ENCODE results near the gene EVL.

Gene EVL

DNA sequence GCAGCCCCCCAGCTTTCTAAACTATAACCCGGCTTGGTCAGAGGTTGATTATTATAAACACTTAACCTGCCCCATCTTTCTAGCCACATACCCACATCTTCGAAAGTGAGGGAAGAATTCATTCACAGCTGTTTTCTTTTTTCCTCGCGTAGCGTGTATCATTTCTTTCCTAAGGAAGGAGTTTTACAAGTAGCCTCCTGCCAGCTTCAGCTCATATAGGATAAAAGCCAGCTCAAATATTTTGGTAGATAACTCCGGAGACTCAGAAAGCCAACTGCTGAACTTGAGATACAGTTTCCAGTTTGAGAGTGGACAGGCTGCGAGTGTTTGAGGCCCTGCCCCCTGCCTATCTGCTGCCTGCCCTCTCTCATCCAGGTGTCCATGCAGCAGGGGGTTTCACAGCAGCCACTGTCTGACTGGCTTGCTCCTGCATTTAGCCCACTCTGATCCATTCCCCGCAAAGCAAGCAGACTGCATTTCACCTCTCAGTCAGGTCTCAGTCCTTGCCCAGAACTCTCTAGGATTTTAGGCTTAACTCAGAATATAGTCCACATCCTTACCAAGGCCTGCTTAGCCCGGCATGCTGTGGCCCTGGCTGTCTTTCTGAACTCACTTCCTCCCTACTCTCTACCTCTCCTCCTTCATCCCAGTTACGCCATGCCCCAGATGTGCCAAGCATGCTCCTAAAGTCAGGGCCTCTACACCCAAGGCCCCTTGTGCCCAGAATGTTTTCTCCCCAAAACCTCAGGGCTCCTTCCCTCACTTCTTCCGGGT, 46.9 kb downstream of the EVL start:
- DNase-seq, result no peak

GRCh38 chr14:100114109-100114765, 49.0 kb downstream of the EVL start:
- no peak for DNase-seq

DNA sequence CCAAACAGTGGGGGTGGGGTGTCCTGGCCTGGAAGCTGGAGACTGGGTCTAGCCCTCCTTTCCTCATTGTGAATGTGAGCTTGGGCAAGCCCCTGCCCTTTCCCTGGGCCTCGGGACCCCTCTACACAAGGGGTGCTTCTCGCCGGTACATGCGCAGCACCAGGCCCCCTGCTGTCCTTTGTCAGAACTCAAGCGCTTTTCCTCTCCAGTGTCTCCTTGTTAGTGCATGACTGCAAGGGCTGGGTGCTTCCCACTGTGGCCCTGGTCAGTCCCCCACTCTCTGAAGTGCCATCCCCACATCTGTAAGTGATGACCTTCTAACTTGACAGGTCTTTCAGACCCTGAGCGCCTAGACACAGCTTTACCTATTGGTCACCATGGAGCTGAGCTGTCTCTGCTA, 50.0 kb downstream of the EVL start:
- DNase-seq, result no peak

GRCh38 chr14:100115726-100116125, 50.5 kb downstream of the EVL start:
- DNase-seq, result no peak

GRCh38 chr14:100116134-100116533, 50.9 kb downstream of the EVL start:
- no peak for DNase-seq

GRCh38 chr14:100117026-100117425, 51.8 kb downstream of the EVL start:
- DNase-seq, result no peak

- DNase-seq, result no peak
These were observed 52.6 kb downstream of the EVL start for GRCh38 chr14:100117633-100118395.

- DNase-seq, result no peak
These were observed 53.3 kb downstream of the EVL start for GRCh38 chr14:100118396-100119011.

GRCh38 chr14:100119251-100119650, 54.0 kb downstream of the EVL start:
- no peak for DNase-seq

DNA sequence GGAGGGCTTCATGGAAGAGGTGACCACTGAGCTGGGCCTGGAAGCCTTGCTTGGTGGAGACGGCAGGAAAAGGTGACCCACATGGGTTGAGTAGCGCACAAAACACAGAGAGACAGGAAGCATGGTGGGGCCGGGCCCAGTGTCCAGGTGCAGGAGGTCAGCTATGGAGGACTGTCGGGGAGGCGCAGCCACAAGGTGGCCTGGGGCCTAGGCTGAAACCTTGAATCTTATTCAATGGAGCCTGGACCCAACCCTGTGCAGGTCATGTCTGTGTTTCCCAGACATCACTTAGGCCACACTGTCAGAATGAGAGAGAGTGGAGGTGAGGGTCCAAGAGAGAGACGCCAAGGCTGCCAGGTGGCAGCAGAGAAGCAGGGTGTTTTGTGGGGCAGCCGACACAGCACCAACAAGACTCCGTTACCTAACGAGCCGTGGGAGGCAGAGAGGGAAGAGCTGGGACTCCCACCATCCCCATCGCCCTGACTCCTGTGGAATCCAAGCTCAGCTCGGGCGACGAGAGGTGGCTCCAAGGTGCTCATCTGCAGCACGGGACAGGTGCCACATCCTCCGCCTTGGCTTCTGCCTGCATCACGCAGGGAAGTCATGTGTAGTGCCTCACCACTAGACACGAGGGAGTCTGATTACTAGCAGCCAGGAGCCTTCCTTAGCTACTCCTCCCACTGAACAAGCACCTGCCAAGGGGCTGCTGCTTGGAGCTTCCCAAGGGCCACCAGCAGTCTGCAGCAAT, 55.5 kb downstream of the EVL start:
- DNase-seq, result no peak

- DNase-seq, result no peak
These were observed 56.6 kb downstream of the EVL start for GRCh38 chr14:100121643-100122480.

GRCh38 chr14:100122481-100123223, 57.4 kb downstream of the EVL start:
- no peak for DNase-seq

GRCh38 chr14:100123618-100124017, 58.4 kb downstream of the EVL start:
- no peak for DNase-seq

DNA sequence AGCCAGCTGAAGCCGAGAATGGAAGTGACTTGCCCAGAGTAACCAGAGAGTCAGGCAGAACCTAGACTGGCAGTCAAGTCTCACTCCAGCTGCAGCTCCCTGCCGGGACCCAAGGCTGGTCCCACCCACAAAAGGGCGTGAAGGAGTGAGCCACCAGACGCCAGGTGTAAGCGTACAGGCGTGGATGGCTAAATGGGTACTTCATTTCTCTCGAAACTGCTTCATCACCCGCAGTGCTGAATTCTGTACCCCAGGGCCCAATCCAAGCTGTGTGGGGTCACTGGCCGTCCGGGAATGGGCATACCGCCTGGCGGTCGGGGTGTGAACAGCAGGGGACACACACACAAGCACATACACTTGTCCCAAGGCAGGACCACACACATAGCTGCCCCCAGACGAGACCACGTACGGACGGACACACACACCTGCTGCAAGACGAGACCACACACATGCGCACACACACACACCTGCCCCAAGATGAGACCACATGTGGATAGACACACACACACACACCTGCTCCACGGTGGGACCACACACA, 59.4 kb downstream of the EVL start:
- no peak for DNase-seq

DNA sequence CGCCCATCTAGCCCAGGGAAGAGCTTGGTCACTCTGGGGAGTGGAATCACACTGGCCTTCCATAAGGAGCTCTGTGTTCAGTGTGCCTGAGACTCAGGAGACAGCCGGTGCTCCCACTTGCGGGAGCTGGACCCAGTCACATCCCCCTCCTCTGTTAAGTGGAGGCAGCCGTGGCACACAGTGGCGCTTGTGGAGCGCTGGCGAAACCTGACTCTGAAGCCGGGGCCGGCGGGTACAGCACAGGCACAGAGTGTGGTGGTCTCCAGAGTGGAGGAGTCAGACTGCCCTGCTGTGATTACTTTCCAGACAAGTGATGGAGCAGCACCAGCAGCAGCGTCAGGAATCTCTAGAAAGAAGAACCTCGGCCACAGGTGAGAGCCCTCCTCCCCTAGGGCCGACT, 61.2 kb downstream of the EVL start:
- DNase-seq, result no peak

DNA sequence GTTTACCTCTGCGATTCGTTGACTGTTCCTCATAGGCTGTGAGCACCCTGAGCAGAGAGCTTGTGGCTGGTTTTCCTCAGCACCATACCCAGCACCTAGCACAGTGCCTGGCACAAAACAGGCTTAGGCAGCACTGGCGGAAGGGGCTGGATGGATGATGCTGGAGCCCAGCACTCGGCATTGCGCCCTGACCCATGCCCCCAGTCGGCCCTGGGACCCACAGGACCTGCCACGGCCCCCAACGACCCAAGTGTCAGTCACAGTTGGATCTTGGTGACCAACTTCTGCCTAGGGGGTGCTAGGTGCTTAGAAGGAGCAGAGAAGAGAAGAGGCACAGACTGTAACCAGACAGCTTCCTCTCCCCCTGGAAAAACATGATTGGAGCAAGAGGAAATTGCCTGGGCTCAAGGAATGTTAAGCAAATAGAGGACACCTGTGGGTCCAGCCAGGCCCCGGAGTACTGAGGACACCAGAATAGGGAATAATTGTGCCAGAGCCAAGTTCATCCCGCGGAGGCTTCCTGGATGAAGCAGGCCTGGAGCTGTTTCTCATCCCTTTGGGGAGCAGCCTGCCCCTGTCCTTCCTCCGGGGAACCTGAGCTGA, 62.7 kb downstream of the EVL start:
- no peak for DNase-seq

GRCh38 chr14:100128688-100129087, 63.5 kb downstream of the EVL start:
- no peak for DNase-seq

- peak; percentile 15 for DNase-seq
These were observed 64.0 kb downstream of the EVL start for GRCh38 chr14:100129161-100129589.

- DNase-seq, result no peak
These were observed 65.3 kb downstream of the EVL start for GRCh38 chr14:100130521-100130920.

DNA sequence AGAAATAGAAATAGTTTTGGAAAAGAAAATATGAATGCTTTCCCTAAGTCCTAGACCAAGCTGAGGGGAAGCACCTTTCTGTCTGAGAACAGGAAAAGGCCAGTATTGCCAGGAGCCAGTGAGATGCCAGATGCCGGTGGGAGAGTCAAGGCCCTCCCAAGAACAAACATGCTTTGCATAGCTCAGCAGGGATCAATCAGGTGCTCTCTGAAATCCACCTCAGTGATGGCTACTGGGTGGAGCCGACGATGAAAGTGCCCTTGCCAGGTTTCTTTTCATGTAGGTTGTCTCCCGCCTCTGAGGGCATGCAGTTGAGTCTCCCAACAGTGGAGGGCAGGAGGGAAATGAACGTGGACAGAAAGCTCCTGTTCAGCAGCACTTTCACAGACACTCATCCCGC, 66.0 kb downstream of the EVL start:
- DNase-seq, result no peak

Data from fibroblast of skin of right biceps (primary cell).